ENCODE data around the gene GLT8D2.

The GLT8D2 gene

DNA sequence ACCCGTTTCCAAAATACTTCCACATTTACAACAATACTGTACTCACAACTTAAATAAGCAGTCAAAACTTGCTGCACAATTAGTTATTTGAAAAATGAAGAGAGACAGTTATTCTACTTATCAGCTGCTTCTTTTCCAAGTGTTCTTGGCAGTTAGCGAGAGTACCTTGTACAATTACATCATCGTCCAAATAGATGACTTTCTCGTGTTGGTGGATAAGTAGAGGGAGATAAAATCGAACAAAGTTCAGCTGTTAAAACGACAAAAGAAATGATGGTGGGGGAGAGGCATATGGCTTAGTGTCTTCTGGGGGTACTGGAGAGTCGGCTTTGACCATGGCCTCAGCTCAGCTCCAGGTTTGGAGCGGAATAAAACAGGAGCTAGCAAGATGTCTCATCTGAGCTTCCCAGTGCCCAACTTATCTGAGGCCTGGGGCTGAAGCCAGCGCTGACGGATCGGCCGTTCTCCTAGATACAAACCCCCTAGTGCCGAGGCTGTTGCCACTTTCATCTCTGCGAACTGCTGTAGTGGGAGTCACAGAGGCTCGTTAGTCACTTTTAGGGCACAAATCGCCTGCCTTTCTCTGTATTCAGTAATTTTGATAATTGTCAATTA, 52.6 kb downstream of the GLT8D2 start:
- Histone ChIP-seq H3K4me3 (ENCODE audit: low read length) (peak overlapping the region; percentile 54), H3K4me1 (ENCODE audit: control insufficient read depth, insufficient read depth, low read length) (peaks cover 11% of the 10 kb centered on the region), H3K9ac (ENCODE audit: low read length) (no peak overlapping the region), H3K27me3 (replicated peaks; ENCODE audit: control insufficient read depth, insufficient read depth, low read length) (no peaks in the 10 kb centered on the region), H3K36me3 (ENCODE audit: control insufficient read depth, insufficient read depth, low read length, severe bottlenecking) (no peaks in the 10 kb centered on the region), H3K9me3 (ENCODE audit: control insufficient read depth, low read length) (no peaks in the 10 kb centered on the region)
- DNase-seq (ENCODE audit: low read depth) = no peak

GRCh38 chr12:103996595-103996994, 53.4 kb downstream of the GLT8D2 start:
- Histone ChIP-seq H3K9ac (ENCODE audit: low read length) (no peak overlapping the region), H3K36me3 (ENCODE audit: control insufficient read depth, insufficient read depth, low read length, severe bottlenecking) (peaks cover under 1% of the 10 kb centered on the region), H3K4me1 (ENCODE audit: control insufficient read depth, insufficient read depth, low read length) (peaks cover 11% of the 10 kb centered on the region), H3K4me3 (ENCODE audit: low read length) (no peak overlapping the region), H3K9me3 (ENCODE audit: control insufficient read depth, low read length) (no peaks in the 10 kb centered on the region), H3K27me3 (replicated peaks; ENCODE audit: control insufficient read depth, insufficient read depth, low read length) (no peaks in the 10 kb centered on the region)
- no peak for DNase-seq (ENCODE audit: low read depth)

- H3K9ac ChIP-seq (ENCODE audit: low read length) = no peak overlapping the region
- no peaks in the 10 kb centered on the region for H3K9me3 ChIP-seq (ENCODE audit: control insufficient read depth, low read length)
- H3K4me3 ChIP-seq (ENCODE audit: low read length) = no peak overlapping the region
- H3K4me1 ChIP-seq (ENCODE audit: control insufficient read depth, insufficient read depth, low read length) = peaks cover 11% of the 10 kb centered on the region
- H3K36me3 ChIP-seq (ENCODE audit: control insufficient read depth, insufficient read depth, low read length, severe bottlenecking) = peaks cover 23% of the 10 kb centered on the region
- H3K27me3 ChIP-seq (replicated peaks; ENCODE audit: control insufficient read depth, insufficient read depth, low read length) = no peaks in the 10 kb centered on the region
- no peak for DNase-seq (ENCODE audit: low read depth)
These were observed 55.8 kb downstream of the GLT8D2 start for GRCh38 chr12:103994235-103994634.

GRCh38 chr12:103986829-103987228, 63.2 kb downstream of the GLT8D2 start:
- peak; percentile 81 for DNase-seq (ENCODE audit: low read depth)
- peaks cover 2% of the 10 kb centered on the region for H3K4me1 ChIP-seq (ENCODE audit: control insufficient read depth, insufficient read depth, low read length)
- H3K9me3 ChIP-seq (ENCODE audit: control insufficient read depth, low read length) = no peaks in the 10 kb centered on the region
- no peak overlapping the region for H3K9ac ChIP-seq (ENCODE audit: low read length)
- H3K4me3 ChIP-seq (ENCODE audit: low read length) = no peak overlapping the region
- no peaks in the 10 kb centered on the region for H3K27me3 ChIP-seq (replicated peaks; ENCODE audit: control insufficient read depth, insufficient read depth, low read length)
- H3K36me3 ChIP-seq (ENCODE audit: control insufficient read depth, insufficient read depth, low read length, severe bottlenecking) = peaks cover 85% of the 10 kb centered on the region

- Histone ChIP-seq H3K36me3 (ENCODE audit: control insufficient read depth, insufficient read depth, low read length, severe bottlenecking) (peaks cover 71% of the 10 kb centered on the region), H3K4me3 (ENCODE audit: low read length) (no peak overlapping the region), H3K4me1 (ENCODE audit: control insufficient read depth, insufficient read depth, low read length) (no peaks in the 10 kb centered on the region), H3K9me3 (ENCODE audit: control insufficient read depth, low read length) (no peaks in the 10 kb centered on the region), H3K9ac (ENCODE audit: low read length) (no peak overlapping the region), H3K27me3 (replicated peaks; ENCODE audit: control insufficient read depth, insufficient read depth, low read length) (no peaks in the 10 kb centered on the region)
- DNase-seq (ENCODE audit: low read depth) = no peak
These were observed 71.5 kb downstream of the GLT8D2 start for GRCh38 chr12:103978384-103978982.

GRCh38 chr12:103975368-103975767, 74.6 kb downstream of the GLT8D2 start:
- no peaks in the 10 kb centered on the region for H3K4me1 ChIP-seq (ENCODE audit: control insufficient read depth, insufficient read depth, low read length)
- no peak overlapping the region for H3K4me3 ChIP-seq (ENCODE audit: low read length)
- H3K9me3 ChIP-seq (ENCODE audit: control insufficient read depth, low read length) = no peaks in the 10 kb centered on the region
- H3K27me3 ChIP-seq (replicated peaks; ENCODE audit: control insufficient read depth, insufficient read depth, low read length) = no peaks in the 10 kb centered on the region
- no peak overlapping the region for H3K9ac ChIP-seq (ENCODE audit: low read length)
- no peak for DNase-seq (ENCODE audit: low read depth)
- H3K36me3 ChIP-seq (ENCODE audit: control insufficient read depth, insufficient read depth, low read length, severe bottlenecking) = peaks cover 45% of the 10 kb centered on the region

- Histone ChIP-seq H3K4me1 (ENCODE audit: control insufficient read depth, insufficient read depth, low read length) (peaks cover 10% of the 10 kb centered on the region), H3K9me3 (ENCODE audit: control insufficient read depth, low read length) (no peaks in the 10 kb centered on the region), H3K4me3 (ENCODE audit: low read length) (no peak overlapping the region), H3K36me3 (ENCODE audit: control insufficient read depth, insufficient read depth, low read length, severe bottlenecking) (peaks cover 33% of the 10 kb centered on the region), H3K9ac (ENCODE audit: low read length) (no peak overlapping the region), H3K27me3 (replicated peaks; ENCODE audit: control insufficient read depth, insufficient read depth, low read length) (no peaks in the 10 kb centered on the region)
- no peak for DNase-seq (ENCODE audit: low read depth)
These were observed 76.1 kb downstream of the GLT8D2 start for GRCh38 chr12:103973909-103974308.

GRCh38 chr12:103969391-103969790, 80.6 kb downstream of the GLT8D2 start:
- Histone ChIP-seq H3K4me1 (ENCODE audit: control insufficient read depth, insufficient read depth, low read length) (peaks cover 29% of the 10 kb centered on the region), H3K4me3 (ENCODE audit: low read length) (no peak overlapping the region), H3K9me3 (ENCODE audit: control insufficient read depth, low read length) (no peaks in the 10 kb centered on the region), H3K9ac (ENCODE audit: low read length) (no peak overlapping the region), H3K36me3 (ENCODE audit: control insufficient read depth, insufficient read depth, low read length, severe bottlenecking) (peaks cover 14% of the 10 kb centered on the region), H3K27me3 (replicated peaks; ENCODE audit: control insufficient read depth, insufficient read depth, low read length) (no peaks in the 10 kb centered on the region)
- DNase-seq (ENCODE audit: low read depth) = peak; percentile 48

- peak; percentile 59 for DNase-seq (ENCODE audit: low read depth)
These were observed 83.3 kb downstream of the GLT8D2 start for GRCh38 chr12:103966736-103967135.

DNA sequence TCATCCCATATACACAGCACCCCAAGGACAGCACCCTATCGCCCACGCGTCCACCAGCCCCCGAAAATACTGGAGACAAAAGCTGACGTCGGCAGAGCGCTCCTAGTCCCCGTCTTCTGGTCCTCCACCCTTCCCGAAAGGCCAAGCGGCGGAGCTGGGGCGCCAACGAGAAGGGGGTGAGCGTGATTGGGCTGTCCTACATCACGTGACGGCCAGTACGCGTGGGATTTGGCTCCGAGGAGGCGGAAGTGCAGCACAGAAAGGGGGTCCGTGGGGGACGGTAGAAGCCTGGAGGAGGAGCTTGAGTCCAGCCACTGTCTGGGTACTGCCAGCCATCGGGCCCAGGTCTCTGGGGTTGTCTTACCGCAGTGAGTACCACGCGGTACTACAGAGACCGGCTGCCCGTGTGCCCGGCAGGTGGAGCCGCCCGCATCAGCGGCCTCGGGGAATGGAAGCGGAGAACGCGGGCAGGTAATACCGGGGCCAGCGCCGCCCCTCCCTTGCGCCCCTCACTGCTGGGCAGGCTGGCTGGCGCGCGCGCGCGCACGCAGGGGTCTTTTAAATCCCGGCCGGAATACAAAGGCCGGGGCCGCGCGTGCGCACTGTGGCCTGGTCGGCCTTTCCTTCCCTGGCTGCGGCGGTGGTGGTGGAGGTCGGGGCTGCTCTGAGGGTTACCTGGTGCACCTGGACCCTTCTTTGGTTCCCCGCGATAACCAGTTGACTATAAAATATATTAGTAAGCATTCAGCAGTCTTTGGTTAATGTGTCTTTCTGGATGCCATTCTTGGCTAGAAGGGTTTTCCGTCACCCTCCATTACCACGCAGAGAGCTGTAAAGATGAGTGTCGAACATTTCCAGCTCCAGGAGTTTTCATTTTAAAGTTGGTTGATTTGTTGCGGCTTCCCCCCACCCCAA, 84.1 kb downstream of the GLT8D2 start, which contains the start of gene TDG:
TSS of gene TDG (plus strand) at position 283 of the 915 bp plus-strand sequence. CDS start at position 449, 166 bp downstream.
- no peaks in the 10 kb centered on the region for H3K27me3 ChIP-seq (replicated peaks; ENCODE audit: control insufficient read depth, insufficient read depth, low read length)
- H3K36me3 ChIP-seq (ENCODE audit: control insufficient read depth, insufficient read depth, low read length, severe bottlenecking) = no peaks in the 10 kb centered on the region
- no peaks in the 10 kb centered on the region for H3K9me3 ChIP-seq (ENCODE audit: control insufficient read depth, low read length)
- H3K4me1 ChIP-seq (ENCODE audit: control insufficient read depth, insufficient read depth, low read length) = peaks cover 36% of the 10 kb centered on the region
- DNase-seq (ENCODE audit: low read depth) = peak; percentile 99
- peak within 1 kb of the TSS; percentile 91 for H3K4me3 ChIP-seq (ENCODE audit: low read length)
- H3K9ac ChIP-seq (ENCODE audit: low read length) = peak within 1 kb of the TSS; percentile 97

More at GRCh38 chr12:103966736-103967135, 83.3 kb downstream of the GLT8D2 start:
- Histone ChIP-seq H3K9ac (ENCODE audit: low read length) (peak overlapping the region; percentile 97), H3K4me3 (ENCODE audit: low read length) (peak overlapping the region; percentile 91), H3K9me3 (ENCODE audit: control insufficient read depth, low read length) (no peaks in the 10 kb centered on the region), H3K36me3 (ENCODE audit: control insufficient read depth, insufficient read depth, low read length, severe bottlenecking) (no peaks in the 10 kb centered on the region), H3K4me1 (ENCODE audit: control insufficient read depth, insufficient read depth, low read length) (peaks cover 36% of the 10 kb centered on the region), H3K27me3 (replicated peaks; ENCODE audit: control insufficient read depth, insufficient read depth, low read length) (no peaks in the 10 kb centered on the region)

- H3K27me3 ChIP-seq (replicated peaks; ENCODE audit: control insufficient read depth, insufficient read depth, low read length) = no peaks in the 10 kb centered on the region
- peak overlapping the region; percentile 97 for H3K9ac ChIP-seq (ENCODE audit: low read length)
- peak overlapping the region; percentile 91 for H3K4me3 ChIP-seq (ENCODE audit: low read length)
- no peaks in the 10 kb centered on the region for H3K36me3 ChIP-seq (ENCODE audit: control insufficient read depth, insufficient read depth, low read length, severe bottlenecking)
- H3K4me1 ChIP-seq (ENCODE audit: control insufficient read depth, insufficient read depth, low read length) = peaks cover 36% of the 10 kb centered on the region
- no peaks in the 10 kb centered on the region for H3K9me3 ChIP-seq (ENCODE audit: control insufficient read depth, low read length)
- DNase-seq (ENCODE audit: low read depth) = peak; percentile 22
These were observed 84.8 kb downstream of the GLT8D2 start for GRCh38 chr12:103965255-103965589.

Data from adipocyte (in vitro differentiated cells).